Adrenal gland (tissue), 5 donors: Measurements from ENCODE around the gene ATP11A.

ENCODE experiments used
- CTCF ChIP-seq, 6 experiments: fragments of 450-650 bp in 4 of 6; fragments of 200-600 bp in 2 of 6; sonication (generic) in 1 of 6; IDR thresholded peaks; 1 replicate in 5 of 6; 2 replicates in 1 of 6; pipeline versions ENCODE4 v1.5.1 to v1.8.0; 2016 to 2021; ENCODE audit warnings: antibody characterized with exemption in 6 of 6, mild to moderate bottlenecking in 2 of 6, moderate library complexity in 1 of 6
- POLR2A ChIP-seq, 2 donors: fragments of 450-650 bp; IDR thresholded peaks; one replicate each; pipeline ENCODE4 v1.6.1; 2017; ENCODE audit warnings: antibody characterized with exemption in 2 of 2, mild to moderate bottlenecking in 2 of 2, moderate library complexity in 1 of 2
- donor health status: DM: no; HTN: no; CAD: no.

- TF ChIP-seq CTCF (IDR thresholded peaks at IDR 0.05) (no peak), POLR2A (IDR thresholded peaks at IDR 0.05) (no peak)
Measured at GRCh38 chr13:112842931-112843391, 153.1 kb downstream of the ATP11A start.
